SIG-M5 treated with dmso at 0.1 percent for 504 hours (cell line): Measurements from ENCODE around the gene MYH6.
A peak's percentile ranks its signal among the peaks of the same experiment; 100 is the strongest.

Experiments
- DNase-seq: peaks from one replicate; lab custom pipeline; 2025; ENCODE audit not compliant: unreplicated experiment; lab: John Stamatoyannopoulos, UW

Gene MYH6

DNA sequence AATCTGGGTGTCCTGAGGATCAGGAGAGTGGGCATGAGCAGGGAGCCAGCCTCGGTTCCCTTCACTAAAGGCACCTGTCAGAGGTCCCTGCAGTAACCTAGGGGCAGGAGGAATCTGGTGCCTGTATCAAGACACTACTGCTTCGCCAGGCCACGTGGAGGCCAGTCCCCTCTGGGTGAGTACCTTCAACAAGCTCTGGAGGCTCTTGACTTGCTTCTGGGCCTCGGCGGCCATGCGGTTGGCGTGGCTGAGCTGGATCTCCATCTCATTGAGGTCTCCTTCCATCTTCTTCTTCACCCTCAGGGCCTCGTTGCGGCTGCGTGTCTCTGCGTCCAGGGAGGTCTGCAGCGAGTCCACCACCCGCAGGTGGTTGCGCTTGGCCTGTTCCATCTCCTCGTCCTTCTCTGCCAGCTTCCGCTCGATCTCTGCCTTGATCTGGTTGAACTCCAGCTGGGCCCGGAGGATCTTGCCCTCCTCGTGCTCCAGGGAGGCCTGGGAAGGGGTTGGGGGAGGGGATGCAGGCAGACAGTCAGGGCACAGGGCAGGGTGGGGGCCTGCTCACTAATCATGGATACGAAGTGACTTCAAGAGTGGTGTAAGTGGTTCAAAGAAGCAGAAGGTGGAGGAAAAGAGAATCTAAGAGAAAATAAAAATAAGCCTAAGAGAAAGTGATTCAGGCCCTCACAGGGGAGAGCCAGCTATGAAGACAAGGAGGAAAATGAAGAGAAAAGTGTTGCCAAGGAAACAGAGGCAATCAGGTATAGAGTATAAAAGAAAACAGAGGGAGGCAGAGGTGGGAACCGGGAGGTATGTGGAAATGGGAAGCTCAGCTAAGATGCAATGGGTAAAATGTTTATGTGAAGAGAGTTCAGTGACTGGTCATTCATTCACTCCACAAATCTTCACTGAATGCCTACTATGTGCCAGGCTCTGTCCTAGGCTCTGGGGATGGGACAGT, 8.0 kb upstream of the MYH6 start:
- no peak for DNase-seq

DNA sequence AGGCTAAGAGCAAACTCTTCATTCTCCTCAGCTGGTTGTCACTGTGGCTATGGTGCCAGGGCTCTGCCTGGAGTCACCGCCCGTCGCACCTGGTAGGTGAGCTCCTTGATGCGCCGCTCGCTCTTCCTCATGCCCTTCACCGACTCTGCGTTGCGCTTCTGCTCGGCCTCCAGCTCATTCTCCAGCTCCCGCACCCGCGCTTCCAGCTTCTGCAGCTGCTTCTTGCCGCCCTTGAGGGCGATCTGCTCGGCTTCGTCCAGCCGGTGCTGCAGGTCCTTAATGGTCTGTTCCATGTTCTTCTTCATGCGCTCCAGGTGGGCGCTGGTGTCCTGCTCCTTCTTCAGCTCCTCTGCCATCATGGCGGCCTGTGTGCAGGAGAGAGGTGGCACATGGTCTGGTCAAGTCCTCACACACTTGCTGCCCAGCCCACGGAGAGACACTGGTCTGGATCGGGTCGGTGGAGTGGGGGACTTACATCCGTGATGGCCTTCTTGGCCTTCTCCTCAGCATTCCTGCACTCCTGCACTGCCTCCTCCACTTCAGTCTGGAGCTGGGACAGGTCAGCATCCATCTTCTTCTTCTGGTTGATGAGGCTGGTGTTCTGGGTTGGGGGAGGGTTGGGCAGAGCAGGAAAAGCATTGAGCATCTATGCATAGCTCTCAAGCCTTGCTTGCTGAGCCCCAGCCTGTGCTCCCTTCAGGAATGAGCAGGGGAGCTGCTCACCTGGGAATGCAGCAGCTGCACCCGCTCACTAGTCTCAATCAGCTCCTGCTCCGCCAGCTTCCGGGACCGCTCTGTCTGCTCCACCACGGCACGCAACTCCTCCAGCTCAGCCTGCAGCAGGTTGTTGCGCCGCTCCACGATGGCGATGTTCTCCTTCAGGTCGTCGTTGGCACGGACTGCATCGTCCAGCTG, 7.1 kb upstream of the MYH6 start:
- no peak for DNase-seq

DNA sequence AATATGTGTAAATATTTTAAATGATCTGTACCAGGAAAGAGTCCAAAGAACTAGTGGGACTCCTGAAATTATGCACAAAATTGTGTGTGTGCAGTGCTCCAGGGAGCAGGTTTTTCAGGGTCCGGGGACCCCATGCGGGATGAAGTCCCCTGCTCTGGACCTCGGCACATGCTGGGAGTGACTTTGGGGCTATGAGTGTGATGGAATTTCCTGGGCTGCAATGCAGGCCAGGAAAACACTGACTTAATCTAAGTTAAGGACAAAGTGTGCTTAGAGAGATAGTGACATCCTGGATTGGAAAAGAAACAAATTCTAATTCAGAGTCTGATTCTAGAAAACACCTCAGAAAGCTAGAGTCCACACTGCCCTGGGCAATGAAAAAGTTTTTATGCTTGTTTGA, 6.2 kb upstream of the MYH6 start:
- DNase-seq: no peak

DNA sequence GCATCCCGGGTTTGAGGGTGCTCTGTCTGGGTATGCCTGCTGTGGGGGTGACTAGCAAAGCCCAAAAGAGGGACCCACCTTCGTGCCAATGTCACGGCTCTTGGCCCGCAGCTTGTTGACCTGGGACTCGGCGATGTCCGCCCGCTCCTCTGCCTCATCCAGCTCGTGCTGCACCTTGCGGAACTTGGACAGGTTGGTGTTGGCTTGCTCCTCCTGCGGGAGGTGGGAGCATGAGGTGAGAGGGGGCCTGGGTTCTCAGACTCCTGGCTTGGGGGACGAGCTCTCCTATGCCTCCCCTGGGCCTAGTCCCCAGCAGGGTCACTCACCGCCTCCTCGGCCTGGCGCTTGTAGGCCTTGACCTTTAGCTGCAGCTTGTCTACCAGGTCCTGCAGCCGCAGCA, 5.6 kb upstream of the MYH6 start:
- no peak for DNase-seq

DNA sequence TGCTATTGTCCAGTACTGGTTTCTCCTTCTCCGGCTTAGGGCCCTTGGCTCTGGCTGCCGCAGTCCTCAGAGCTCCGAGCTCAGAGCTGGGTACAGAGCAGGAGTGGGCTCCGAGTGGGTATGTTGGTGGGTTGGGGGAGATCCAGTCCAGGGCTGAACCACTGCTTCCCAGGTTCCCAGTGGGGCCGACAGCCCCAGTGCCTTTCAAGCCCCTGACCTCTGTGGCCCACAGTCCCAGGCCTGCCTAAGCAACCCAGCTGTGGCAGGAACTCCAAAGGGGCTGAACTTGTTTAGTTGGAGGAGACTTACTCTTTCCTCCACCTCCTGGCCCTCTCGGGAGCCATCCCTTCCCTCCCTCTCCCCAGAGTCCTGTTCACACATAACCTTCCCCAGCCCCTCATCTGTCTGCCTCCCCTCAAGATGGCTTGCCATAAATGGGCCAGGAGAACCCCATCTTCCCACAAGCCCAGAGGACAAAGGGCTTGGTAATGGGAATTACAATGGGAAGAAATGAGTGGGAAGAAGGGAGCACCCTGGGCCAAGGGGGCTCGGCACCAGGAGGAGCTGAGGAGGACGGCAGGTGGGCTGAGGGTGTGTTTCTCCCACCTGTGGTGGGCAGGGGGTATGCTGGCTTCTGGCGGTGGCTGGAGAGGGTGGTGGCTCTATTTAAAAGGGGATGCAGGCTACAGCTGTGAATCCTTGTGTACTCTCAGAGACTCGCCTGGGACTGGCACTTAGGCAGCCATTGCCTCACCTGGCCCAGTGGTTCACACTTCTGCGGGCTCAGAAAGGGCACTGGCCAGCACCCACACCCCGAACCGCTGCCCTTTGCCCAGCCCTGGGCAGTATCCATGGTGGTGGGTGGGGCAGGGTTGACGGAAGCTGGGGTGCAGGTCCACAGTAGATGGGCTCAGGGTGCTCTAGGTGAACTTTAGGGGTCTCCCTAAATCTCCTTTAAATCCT, 3.8 kb upstream of the MYH6 start:
- no peak for DNase-seq

DNA sequence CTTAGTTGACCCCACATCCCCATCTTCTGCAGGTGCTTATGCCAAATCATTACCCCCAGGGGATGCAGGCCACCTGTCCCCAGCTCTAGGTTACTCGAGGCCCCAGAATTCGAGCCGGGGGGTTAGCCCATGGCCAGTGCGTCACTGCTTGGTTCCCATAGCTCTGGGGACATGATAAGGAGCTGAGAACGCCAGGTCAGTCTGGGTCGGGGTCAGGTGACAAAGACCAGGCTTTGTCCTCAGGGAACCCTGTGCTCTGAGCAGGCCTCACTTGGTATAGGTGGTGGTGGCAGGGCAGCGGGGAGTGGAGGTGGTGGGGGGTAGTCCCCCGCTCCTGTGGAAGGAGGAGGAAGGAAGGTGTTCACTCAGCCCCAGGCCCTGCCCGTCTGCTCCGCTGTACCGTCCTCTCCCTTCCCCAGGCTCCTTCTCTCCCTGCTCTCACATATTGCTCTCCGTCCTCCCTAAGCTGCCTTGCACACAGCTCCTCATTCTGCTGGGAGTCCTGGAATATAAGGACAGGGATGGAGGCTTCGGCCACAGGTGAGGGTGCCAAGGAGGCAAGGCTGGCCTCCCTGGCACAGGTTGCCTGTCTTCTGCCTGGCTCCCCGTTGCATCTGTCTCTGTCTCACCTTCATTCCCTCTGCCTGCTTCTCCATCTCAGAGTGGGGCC, 2.0 kb upstream of the MYH6 start:
- no peak for DNase-seq

DNA sequence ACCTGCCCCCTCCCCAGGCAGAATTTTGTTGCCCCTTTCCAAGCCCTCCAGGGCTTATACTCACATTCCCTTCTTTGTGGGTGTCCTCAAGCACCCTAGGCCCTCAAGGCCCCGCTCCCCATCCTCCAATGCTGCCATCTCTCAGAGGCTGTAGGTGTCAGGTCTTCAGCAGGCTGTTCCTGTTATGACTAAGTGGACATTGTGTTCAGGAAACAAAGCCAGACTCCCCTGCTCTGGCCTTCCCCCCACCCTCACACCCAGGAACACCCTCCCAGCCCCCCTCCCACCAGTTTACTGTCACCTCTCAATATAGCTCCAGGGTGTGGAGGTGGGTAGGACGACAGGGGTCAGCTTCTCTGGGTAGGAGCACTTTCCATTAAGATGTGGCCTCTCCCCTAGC, 1.4 kb upstream of the MYH6 start:
- DNase-seq: no peak

DNA sequence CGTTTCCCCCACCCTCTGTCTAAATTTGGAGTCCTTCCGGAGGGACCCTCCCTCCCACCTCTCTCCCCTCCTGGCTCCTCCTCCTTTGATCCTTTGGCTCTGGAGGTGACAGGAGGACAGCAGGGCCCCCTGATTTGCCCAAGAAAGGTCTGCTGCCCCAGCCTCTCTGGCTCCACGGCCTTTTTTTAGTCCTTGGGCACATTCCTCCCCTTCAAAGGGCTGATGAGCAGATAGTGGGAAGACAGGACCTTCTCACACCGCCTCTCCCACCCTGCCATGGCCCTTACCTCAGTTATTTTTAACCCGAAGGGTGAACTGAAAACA, 196 bp upstream of the MYH6 start:
- no peak for DNase-seq

DNA sequence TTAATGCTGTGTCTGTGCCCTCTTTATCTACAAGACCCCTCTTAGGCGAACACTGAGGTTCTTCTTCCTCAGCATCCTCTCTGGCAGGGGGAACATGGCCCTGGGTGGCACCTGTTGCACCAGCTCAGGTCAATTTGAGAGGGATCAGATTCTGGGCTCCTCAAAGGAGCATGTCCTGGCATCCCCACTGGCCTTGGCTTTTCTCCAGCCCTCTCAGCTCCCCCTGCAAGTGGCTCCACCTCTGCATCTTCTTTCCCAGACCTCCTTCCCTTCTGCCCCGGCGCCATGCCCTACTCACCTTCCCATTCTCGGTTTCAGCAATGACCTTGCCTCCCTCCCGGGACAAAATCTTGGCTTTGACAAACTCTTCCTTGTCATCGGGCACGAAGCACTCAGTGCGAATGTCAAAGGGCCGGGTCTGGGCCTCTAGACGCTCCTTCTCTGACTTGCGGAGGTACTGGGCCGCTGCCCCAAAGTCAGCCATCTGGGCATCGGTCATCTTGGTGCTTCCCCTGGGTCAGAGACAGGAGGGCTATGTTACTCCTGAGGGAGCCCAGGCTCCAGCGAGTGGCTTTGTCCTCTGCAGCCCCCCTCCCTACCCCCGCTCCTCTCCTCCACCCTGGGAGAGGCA, 1.2 kb downstream of the MYH6 start:
- DNase-seq: no peak

DNA sequence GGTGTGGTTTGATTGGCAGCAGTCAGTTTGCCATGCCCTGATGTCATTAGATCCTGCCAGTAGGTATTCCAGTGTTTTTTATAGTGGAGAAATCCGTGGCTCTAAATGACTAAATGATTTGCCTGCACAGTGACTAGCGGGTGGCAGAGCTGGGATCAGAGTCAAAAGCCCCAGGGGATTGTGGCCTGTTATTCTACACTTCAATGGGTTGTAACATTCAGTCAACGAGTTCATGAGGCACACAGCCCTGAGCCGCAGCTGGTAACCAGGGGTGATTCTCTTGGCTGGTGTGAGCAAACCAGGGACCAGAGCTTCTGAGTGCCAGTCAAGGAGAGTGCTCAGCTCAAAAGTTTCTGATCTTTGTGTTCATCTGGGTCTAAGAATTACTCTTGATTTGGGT, 1.8 kb downstream of the MYH6 start:
- DNase-seq: no peak

DNA sequence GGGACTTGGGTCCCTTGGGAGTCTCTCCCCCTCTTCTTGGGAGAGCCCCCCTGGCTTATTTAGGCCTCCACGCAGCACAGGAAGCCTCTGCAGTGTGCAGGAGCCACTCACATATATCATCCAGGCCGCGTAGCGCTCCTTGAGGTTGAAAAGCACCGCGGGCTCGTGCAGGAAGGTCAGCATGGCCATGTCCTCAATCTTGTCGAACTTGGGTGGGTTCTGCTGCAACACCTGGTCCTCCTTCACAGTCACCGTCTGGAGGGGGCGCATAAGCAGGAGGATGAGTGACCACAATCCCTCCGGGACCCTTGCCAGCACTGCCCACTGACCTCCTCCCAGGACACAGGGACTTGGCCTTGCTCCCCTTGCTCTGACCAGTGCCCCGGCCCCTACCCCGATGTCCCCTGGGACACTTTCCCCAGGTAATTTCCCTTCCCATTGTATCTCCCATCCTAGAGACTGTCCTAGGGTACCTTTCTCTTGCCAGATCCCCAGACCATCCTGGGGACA, 2.5 kb downstream of the MYH6 start:
- DNase-seq: no peak

DNA sequence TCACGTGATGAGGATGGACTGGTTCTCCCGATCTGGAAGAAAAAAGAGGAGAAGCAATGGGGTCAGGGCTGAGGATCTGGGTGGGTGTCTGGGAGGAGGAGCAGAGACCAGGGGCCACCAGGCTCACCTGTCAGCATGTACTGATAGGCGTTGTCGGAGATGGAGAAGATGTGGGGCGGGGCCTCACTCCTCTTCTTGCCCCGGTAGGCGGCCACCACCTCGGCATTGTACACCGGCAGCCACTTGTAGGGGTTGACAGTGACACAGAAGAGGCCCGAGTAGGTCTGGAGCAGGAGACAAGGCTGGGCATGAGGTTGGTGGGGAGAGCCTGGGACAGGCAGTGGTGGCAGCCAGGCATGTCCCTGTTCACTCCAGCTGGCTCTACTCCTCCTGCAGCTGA, 3.0 kb downstream of the MYH6 start:
- DNase-seq: no peak

DNA sequence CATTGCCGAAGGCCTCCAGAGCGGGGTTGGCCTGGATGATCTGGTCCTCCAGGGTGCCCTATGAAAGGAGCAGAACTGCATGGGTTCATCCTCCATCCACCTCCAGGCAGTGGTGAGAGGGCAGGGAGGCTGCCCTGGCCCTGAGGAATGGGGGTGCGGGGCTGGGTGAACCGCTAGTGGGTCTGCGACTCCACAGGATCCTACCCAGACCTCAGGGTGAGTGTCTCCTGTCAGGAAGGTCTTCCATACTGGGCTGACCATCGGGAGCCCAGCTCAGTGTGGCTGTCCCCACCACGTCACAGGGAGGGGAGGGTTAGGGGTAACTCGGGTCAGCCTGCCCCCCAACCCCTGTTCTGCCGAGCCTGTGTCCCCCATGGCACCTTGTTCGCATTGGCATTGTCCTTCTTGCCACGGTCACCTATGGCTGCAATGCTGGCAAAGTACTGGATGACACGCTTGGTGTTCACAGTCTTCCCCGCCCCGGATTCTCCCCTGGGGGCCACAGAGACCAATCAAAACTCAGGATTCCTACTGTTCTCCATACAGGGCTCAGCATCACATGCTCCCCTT, 3.7 kb downstream of the MYH6 start:
- no peak for DNase-seq

DNA sequence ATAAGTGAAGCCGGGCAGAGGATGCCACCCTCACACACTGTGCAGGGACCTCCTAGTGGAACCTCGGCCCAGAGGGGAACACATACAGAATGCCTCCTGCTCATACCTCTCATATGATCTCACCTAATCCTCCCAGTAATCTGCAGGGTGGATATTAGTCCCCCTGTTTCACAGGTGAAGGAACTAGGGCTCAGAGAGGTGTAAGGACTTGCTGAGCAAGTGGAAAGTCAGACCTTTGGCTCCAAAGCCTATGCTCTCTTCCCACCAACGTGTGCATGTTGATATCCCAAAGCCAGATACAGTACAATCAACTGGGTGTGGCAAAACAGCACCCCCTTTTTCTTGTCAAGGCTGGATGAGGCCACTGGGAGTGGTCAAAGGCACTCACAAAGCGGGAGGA, 4.2 kb downstream of the MYH6 start:
- no peak for DNase-seq

DNA sequence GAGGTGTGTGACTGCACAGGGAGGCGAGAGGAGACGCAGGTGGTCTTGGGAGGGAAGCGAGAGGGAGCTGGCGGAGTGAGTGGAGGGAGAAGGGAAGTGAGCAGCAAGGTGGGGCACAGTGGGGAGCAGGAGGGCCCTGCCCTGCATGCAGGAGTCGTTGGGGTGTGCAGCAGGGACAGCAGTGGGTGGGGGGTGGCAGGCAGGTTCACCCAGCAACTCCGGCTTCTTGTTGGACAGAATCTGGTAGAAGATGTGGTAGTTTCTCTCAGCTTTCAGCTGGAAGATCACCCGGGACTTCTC, 5.0 kb downstream of the MYH6 start:
- DNase-seq: no peak

DNA sequence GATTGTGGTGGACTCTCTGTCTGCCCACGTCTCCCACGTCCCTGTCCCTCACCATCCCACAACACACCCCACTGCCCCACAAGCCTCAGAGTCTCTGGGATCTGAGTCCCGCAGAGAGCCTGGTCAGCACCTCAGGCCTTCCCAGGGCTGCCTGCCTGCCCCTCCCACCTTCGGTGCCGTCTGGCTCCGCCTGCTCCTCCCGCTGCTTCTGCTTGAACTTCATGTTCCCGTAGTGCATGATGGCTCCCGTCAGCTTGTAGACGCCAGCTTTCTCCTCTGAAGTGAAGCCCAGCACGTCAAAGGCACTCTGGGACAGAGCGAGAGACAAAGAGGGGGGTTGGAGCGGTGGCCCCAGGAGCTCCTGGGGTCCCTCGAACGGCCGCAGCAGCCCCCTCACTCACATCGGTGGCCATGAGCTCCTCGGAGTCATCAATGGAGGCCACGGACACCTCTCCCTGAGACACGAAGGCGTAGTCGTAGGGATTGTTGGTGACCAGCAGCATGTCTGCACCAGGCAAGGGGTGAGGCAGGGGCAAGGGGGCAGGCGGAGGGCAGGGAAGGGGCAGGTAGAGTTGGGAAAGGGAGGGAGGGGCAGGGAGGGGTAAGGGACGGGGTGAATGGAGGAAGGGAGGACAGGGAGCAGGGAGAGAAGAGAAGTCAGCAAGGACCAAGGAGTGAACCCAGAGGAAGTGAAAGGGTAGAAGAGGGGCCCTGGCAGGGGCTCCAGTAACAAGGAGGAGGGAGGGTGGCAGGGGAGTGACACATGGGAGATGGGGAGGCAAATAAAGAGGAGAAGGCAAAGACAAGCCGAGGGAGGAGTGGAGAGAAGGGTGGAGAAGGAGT, 5.6 kb downstream of the MYH6 start:
- DNase-seq: peak; percentile 25

DNA sequence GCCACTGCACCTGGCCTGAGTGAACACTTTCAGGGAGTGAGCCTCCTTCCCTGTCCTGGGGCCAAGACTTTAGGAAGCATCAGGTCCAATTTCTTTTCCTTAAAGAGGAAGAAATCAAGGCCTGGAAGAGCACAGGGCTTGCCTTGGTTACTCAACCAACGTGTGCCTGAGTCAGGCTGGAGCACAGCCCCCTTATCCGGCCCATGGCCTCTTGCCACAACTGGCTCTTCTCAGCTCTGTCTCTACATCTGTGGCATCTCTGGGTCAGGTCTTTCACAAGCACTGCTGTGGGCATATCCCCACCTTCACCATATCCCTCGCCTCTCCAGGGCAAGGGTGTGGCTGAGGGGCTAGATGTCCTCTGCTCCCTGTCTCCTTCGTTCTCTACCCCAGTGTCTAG, 6.8 kb downstream of the MYH6 start:
- peak; percentile 75 for DNase-seq

DNA sequence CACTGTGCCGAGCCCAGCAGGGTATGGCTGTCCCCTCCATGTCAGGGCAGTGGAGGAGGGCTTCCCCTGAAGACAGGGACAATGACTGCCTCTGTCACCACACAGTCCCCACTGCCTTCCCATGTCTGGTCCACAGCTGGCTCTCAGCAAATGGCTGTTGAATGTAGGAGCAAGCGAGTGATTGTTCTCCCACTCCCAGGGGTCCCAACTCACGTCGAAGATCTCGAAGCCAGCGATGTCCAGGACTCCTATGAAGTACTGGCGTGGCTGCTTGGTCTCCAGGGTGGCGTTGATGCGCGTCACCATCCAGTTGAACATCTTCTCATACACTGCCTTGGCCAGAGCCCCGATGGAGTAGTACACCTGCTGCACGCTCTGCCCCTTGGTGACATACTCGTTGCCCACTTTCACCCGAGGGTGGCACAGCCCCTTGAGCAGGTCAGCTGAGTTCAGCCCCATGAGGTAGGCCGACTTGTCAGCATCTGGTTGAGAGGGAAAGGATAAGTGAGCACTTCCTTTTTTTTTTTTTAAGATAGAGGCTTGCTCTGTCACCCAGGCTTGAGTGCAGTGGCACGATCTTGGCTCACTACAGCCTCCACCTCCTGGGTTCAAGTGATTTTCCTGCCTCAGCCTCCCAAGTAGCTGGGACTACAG, 7.5 kb downstream of the MYH6 start:
- peak; percentile 23 for DNase-seq
